MM.1S (cell line): ENCODE results near the gene UBTD1.

Experiments used
- EZH2 ChIP-seq: fragments of 300-600 bp; sonication (generic); optimal IDR thresholded peaks from 2 replicates; pipeline ENCODE3; 2017; ENCODE audit warnings: low read depth, mild to moderate bottlenecking, antibody characterized with exemption, low read length, mixed read lengths
- EZH2phosphoT487 ChIP-seq: fragments of 300-600 bp; sonication (generic); IDR thresholded peaks from 2 replicates; pipeline ENCODE4 v1.6.1; 2018; ENCODE audit warnings: antibody characterized with exemption, low read length
- TF ChIP-seq, protein P1 (sequence below): fragments of 300-600 bp; sonication (generic); IDR thresholded peaks from 2 replicates; pipeline ENCODE4 v1.5.1; 2016; ENCODE audit warnings: antibody characterized with exemption, low read length, mixed read lengths

DNA sequence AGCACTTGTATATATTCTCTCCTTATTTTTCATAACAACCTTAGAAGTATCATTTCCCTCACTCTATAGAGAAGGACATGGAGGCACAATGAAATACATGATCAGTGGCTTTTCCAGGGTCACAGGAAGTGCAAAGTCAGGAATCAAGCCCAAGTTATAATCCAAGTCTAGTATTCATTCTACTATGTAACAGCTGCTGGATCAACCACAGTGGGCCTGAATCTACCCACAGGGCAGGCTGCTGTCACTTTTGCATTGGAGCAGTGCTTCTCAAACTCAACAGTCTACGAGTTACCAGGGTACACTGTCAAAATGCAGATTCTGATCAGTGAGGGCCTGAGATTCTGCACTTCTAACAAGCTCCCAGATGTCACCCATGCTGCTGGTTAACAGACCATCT is 34.5 kb upstream of the UBTD1 start:
- TF ChIP-seq, protein P1, sequence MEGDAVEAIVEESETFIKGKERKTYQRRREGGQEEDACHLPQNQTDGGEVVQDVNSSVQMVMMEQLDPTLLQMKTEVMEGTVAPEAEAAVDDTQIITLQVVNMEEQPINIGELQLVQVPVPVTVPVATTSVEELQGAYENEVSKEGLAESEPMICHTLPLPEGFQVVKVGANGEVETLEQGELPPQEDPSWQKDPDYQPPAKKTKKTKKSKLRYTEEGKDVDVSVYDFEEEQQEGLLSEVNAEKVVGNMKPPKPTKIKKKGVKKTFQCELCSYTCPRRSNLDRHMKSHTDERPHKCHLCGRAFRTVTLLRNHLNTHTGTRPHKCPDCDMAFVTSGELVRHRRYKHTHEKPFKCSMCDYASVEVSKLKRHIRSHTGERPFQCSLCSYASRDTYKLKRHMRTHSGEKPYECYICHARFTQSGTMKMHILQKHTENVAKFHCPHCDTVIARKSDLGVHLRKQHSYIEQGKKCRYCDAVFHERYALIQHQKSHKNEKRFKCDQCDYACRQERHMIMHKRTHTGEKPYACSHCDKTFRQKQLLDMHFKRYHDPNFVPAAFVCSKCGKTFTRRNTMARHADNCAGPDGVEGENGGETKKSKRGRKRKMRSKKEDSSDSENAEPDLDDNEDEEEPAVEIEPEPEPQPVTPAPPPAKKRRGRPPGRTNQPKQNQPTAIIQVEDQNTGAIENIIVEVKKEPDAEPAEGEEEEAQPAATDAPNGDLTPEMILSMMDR = no peak
- no peak for TF ChIP-seq EZH2
- no peak for TF ChIP-seq EZH2phosphoT487
